Erythroblast (primary cell): ENCODE results near the gene ADGRA3.

ENCODE experiments used
- DNase-seq, 2 experiments: peaks; one replicate each; lab custom pipeline; 2025; lab: John Stamatoyannopoulos, UW
- GATA1 ChIP-seq: IDR thresholded peaks from 2 replicates; pipeline ENCODE4 v1.6.1; 2011; ENCODE audit warnings: low read depth, mild to moderate bottlenecking, control low read depth, low read length, moderate library complexity
- POLR2A ChIP-seq: IDR thresholded peaks from 2 replicates; pipeline ENCODE4 v1.6.1; 2011; ENCODE audit warnings: mild to moderate bottlenecking, low read length

The ADGRA3 gene

GRCh38 chr4:22522706-22523501 lies 7.0 kb upstream of the ADGRA3 start:
- no peak for DNase-seq
- TF ChIP-seq POLR2A: no peak

GRCh38 chr4:22522206-22522605 lies 6.3 kb upstream of the ADGRA3 start:
- no peak for DNase-seq
- TF ChIP-seq POLR2A (no peak), GATA1 (no peak)

- DNase-seq: no peak
- TF ChIP-seq POLR2A: no peak
- no peak for TF ChIP-seq GATA1
Observed at GRCh38 chr4:22521240-22521639, 5.4 kb upstream of the ADGRA3 start.

GRCh38 chr4:22515145-22515887 lies 550 bp downstream of the ADGRA3 start:
- TF ChIP-seq GATA1 (no peak), POLR2A (no peak)
- peak; percentile 63 to 74 for DNase-seq

GRCh38 chr4:22514481-22514880 lies 1.4 kb downstream of the ADGRA3 start:
- TF ChIP-seq GATA1 (no peak), POLR2A (no peak)
- DNase-seq: peak in 1 of 2 experiments; percentile 28

- TF ChIP-seq GATA1: no peak
- TF ChIP-seq POLR2A: no peak
- no peak for DNase-seq
Observed at GRCh38 chr4:22514001-22514400, 1.9 kb downstream of the ADGRA3 start.

- no peak for TF ChIP-seq GATA1
- no peak for TF ChIP-seq POLR2A
- no peak for DNase-seq
Observed at GRCh38 chr4:22512306-22512705, 3.6 kb downstream of the ADGRA3 start.

GRCh38 chr4:22510750-22511149 lies 5.1 kb downstream of the ADGRA3 start:
- TF ChIP-seq GATA1 (no peak), POLR2A (no peak)
- no peak for DNase-seq

GRCh38 chr4:22508376-22508775 lies 7.5 kb downstream of the ADGRA3 start:
- TF ChIP-seq POLR2A: no peak
- no peak for TF ChIP-seq GATA1
- DNase-seq: no peak

- DNase-seq: no peak
Observed at GRCh38 chr4:22504922-22505321, 10.9 kb downstream of the ADGRA3 start.

GRCh38 chr4:22504447-22504846 lies 11.4 kb downstream of the ADGRA3 start:
- peak in 1 of 2 experiments; percentile 17 for DNase-seq
- TF ChIP-seq POLR2A (no peak), GATA1 (no peak)

More at GRCh38 chr4:22504922-22505321, 10.9 kb downstream of the ADGRA3 start:
- no peak for TF ChIP-seq GATA1
- no peak for TF ChIP-seq POLR2A

- no peak for DNase-seq
Observed at GRCh38 chr4:22502895-22503814, 12.7 kb downstream of the ADGRA3 start.

GRCh38 chr4:22501715-22502095 lies 14.2 kb downstream of the ADGRA3 start:
- no peak for TF ChIP-seq POLR2A
- TF ChIP-seq GATA1: no peak
- no peak for DNase-seq

More at GRCh38 chr4:22502895-22503814, 12.7 kb downstream of the ADGRA3 start:
- TF ChIP-seq POLR2A (no peak), GATA1 (no peak)

GRCh38 chr4:22500831-22501714 lies 14.8 kb downstream of the ADGRA3 start:
- no peak for DNase-seq
- TF ChIP-seq GATA1 (no peak), POLR2A (no peak)
